K562 (cell line): Measurements from ENCODE around the gene GALNT16. TPM values are rescaled to one million over a fixed set of nuclear protein-coding genes. Genes with fewer than 3 reads are reported as not detected.
A peak's percentile ranks its signal among the peaks of the same experiment; 100 is the strongest.

Experiments
- ATAC-seq: fragments of 200-7000 bp; cut with Tn5 transposase; 3 replicates; pipeline ENCODE4 v1.9.1; 2020; ENCODE audit warnings: moderate library complexity
- BruUV-seq: library from RNA; stranded (reverse); fragments of 400-500 nt; replicated peaks from 2 replicates; lab custom pipeline; 2021; lab: Mats Ljungman, UMichigan
- CTCF ChIA-PET: fragments of 300-600 bp; formaldehyde crosslinking; extraction: SDS; loops from one replicate; lab custom pipeline; 2021; ENCODE audit warnings: low intra/inter-chr PET ratio; lab: Yijun Ruan, JAX
- POLR2A ChIA-PET: fragments of 300-600, 350-650 bp; sonication (Branson Sonifier 250); formaldehyde crosslinking; extraction: SDS; loops from one replicate; lab custom pipeline; 2021; ENCODE audit warnings: antibody characterized with exemption, inconsistent platforms; lab: Yijun Ruan, JAX
- DNase-seq, 4 experiments: peaks; one replicate each; pipeline versions ENCODE4 v3.0.0 to v3.0.0-alpha.2; 2011 to 2018; ENCODE audit warnings: low spot score in 3 of 4, mixed read lengths in 3 of 4; ENCODE audit errors: extremely low read depth in 1 of 4
- FAIRE-seq: peaks from 2 replicates; lab custom pipeline; 2011; peaks lifted over from hg19 to GRCh38; lab: Jason Lieb, UNC
- H2AFZ ChIP-seq: 2 replicates; pipeline ENCODE4 v1.6.0; 2011; ENCODE audit warnings: low read depth, low read length, control low read depth, inconsistent platforms
- H3K27ac ChIP-seq: fragments of 200-600 bp; 3 replicates; pipeline ENCODE4 v1.8.0; 2011; ENCODE audit warnings: low read depth, mild to moderate bottlenecking, control low read depth, inconsistent platforms, low read length, moderate library complexity, mixed read lengths; ENCODE audit errors: extremely low read depth
- H3K27me3 ChIP-seq, 2 experiments: fragments of 300-600 bp in 1 of 2; 2 replicates in 1 of 2; 3 replicates in 1 of 2; pipeline versions ENCODE4 v1.6.0 to v1.8.0; 2011; ENCODE audit warnings: inconsistent platforms in 2 of 2, low read length in 2 of 2, mild to moderate bottlenecking in 1 of 2, mixed read lengths in 1 of 2, moderate library complexity in 1 of 2; ENCODE audit not compliant: control insufficient read depth in 2 of 2, insufficient read depth in 2 of 2
- H3K36me3 ChIP-seq: fragments of 300-600 bp; 3 replicates; pipeline ENCODE4 v1.8.0; 2011; ENCODE audit warnings: mild to moderate bottlenecking, low read length, inconsistent platforms; ENCODE audit not compliant: control insufficient read depth, insufficient read depth
- H3K4me1 ChIP-seq, 2 experiments: fragments of 200-600 bp in 1 of 2; replicated peaks in 1 of 2; 2 replicates in 1 of 2; 3 replicates in 1 of 2; pipeline versions ENCODE4 v1.5.1 to v1.8.0; 2011; ENCODE audit warnings: inconsistent platforms in 2 of 2, low read length in 2 of 2, mild to moderate bottlenecking in 1 of 2, mixed read lengths in 1 of 2, moderate library complexity in 1 of 2; ENCODE audit not compliant: control insufficient read depth in 2 of 2, insufficient read depth in 2 of 2
- H3K4me2 ChIP-seq: 2 replicates; pipeline ENCODE4 v1.6.1; 2011; ENCODE audit warnings: low read length, control low read depth, inconsistent platforms, mixed read lengths; ENCODE audit not compliant: insufficient read depth
- H3K4me3 ChIP-seq: fragments of 200-600 bp; sonication (generic), shearing (Covaris generic); 2 replicates; pipeline ENCODE4 v1.5.1; 2016; ENCODE audit warnings: control low read depth, inconsistent platforms
- H3K79me2 ChIP-seq: fragments of 200-600 bp; 3 replicates; pipeline ENCODE4 v1.8.0; 2011; ENCODE audit warnings: low read length, inconsistent platforms; ENCODE audit not compliant: control insufficient read depth, insufficient read depth
- H3K9ac ChIP-seq, 2 experiments: 2 replicates each; pipeline versions ENCODE4 v1.6.0 to v1.6.1; 2011; ENCODE audit warnings: low read depth in 2 of 2, low read length in 2 of 2, control low read depth in 1 of 2, inconsistent platforms in 1 of 2, mild to moderate bottlenecking in 1 of 2, mixed read lengths in 1 of 2; ENCODE audit not compliant: insufficient read depth in 1 of 2
- H3K9me1 ChIP-seq: one replicate; pipeline ENCODE4 v1.6.0; 2011; ENCODE audit warnings: inconsistent platforms, mild to moderate bottlenecking, low read length, moderate library complexity; ENCODE audit not compliant: control insufficient read depth, insufficient read depth
- H3K9me3 ChIP-seq: replicated peaks from 2 replicates; pipeline ENCODE4 v1.5.1; 2011; ENCODE audit warnings: low read depth, low read length, inconsistent platforms; ENCODE audit not compliant: control insufficient read depth, insufficient read depth
- H4K20me1 ChIP-seq: replicated peaks from 2 replicates; pipeline ENCODE4 v1.6.1; 2011; ENCODE audit warnings: low read length, inconsistent platforms, mixed read lengths; ENCODE audit not compliant: control insufficient read depth, insufficient read depth
- CBX5 ChIP-seq: IDR thresholded peaks from 2 replicates; pipeline ENCODE4 v1.6.1; 2014; ENCODE audit warnings: low read depth, borderline replicate concordance
- EP400 ChIP-seq: fragments of 450-650 bp; IDR thresholded peaks from 2 replicates; pipeline ENCODE4 v1.6.1; 2017; ENCODE audit warnings: antibody characterized with exemption, mild to moderate bottlenecking, moderate library complexity
- NFATC3 ChIP-seq: fragments of 450-650 bp; IDR thresholded peaks from 2 replicates; pipeline ENCODE4 v1.6.1; 2017; ENCODE audit warnings: mild to moderate bottlenecking
- NFYB ChIP-seq: IDR thresholded peaks from 2 replicates; pipeline ENCODE4 v1.6.1; 2011; ENCODE audit warnings: mild to moderate bottlenecking, moderate library complexity; ENCODE audit not compliant: insufficient read length; ENCODE audit errors: extremely low read depth
- ZNF217 ChIP-seq: sonication (generic); formaldehyde crosslinking; IDR thresholded peaks from 2 replicates; pipeline ENCODE4 v1.8.0; 2022; ENCODE audit warnings: mild to moderate bottlenecking, missing genetic modification reagents
- WGBS: fragments of 100-300 bp; shearing (Covaris generic); methylation state at CpG from one replicate; pipeline ENCODE4 v1.1.6; 2016; ENCODE audit warnings: low coverage, mixed read lengths; ENCODE audit not compliant: insufficient coverage; ENCODE audit errors: missing lambda C conversion rate; 5-methylcytosine and 5-hydroxymethylcytosine counted together
- in situ Hi-C: fragments of 300-500 bp; cut with MboI; formaldehyde crosslinking; loops from 4 replicates; pipeline ENCODE4 v1.15.0; 2018; ENCODE audit warnings: inconsistent platforms, mixed read lengths
- intact Hi-C: fragments of 100-400 bp; cut with micrococcal nuclease; formaldehyde crosslinking; loops from 2 replicates; pipeline ENCODE4 v1.14.2; 2022
- polyA plus RNA-seq, 8 experiments: library from polyadenylated mRNA; depleted of rRNA in 4 of 8; stranded (reverse) in 5 of 8; unstranded in 3 of 8; fragments of >200 nt; fragmentation: Nextera tagmentation in 2 of 8; fragmentation: Illumina TruSeq in 1 of 8; extraction: Ambion mirVana in 2 of 8; extraction: Trizol in 1 of 8; gene quantifications; 2 replicates each; pipeline versions ENCODE4 v1.2.1 to v1.2.3, GENCODE V29; 2011 to 2014; ENCODE audit warnings: inconsistent platforms in 1 of 8, missing spikeins in 1 of 8
- total RNA-seq, 7 experiments: library from RNA; depleted of rRNA in 6 of 7; stranded (reverse); fragments of >200 nt in 6 of 7; fragmentation: Illumina TruSeq in 2 of 7; extraction: Trizol in 2 of 7; gene quantifications; 2 replicates each; pipeline versions ENCODE4 v1.2.1 to v1.2.3, GENCODE V29; 2011 to 2021; ENCODE audit warnings: low replicate concordance in 1 of 7

Gene GALNT16
- total and polyA plus RNA-seq, 9 of the 15 experiments (the other 6 are each of a cell fraction or from before 2014, with no cell fraction given): not detected

- Histone ChIP-seq H3K4me3 (no peak overlapping the region), H3K4me1 (no peaks in the 10 kb centered on the region; a peak in 1 of 5 replicates), H3K27me3 (peaks cover 2 to 63% of the 10 kb centered on the region in 2 experiments), H3K4me2 (no peak overlapping the region), H2AFZ (no peak overlapping the region), H3K27ac (no peak overlapping the region), H3K9me3 (no peaks in the 10 kb centered on the region), H3K9ac (no peak overlapping the region), H3K79me2 (no peaks in the 10 kb centered on the region), H4K20me1 (peaks cover 4% of the 10 kb centered on the region; the same call in 1 of the 2 replicates), H3K9me1 (no peaks in the 10 kb centered on the region), H3K36me3 (no peaks in the 10 kb centered on the region)
- TF ChIP-seq EP400 (no peak), NFYB (peak; percentile 7), ZNF217 (CRISPR knock-in tag) (no peak), NFATC3 (no peak), CBX5 (no peak)
- ATAC-seq (no peak), DNase-seq (no peak), FAIRE-seq (no peak)
- BruUV-seq: no TSS peak
- ChIA-PET POLR2A (interaction anchor here (0.9 to 1.8 kb wide), 3 partner anchors 12 to 41 kb away, joined by 3 to 10 read pairs (median 5); partner anchors contain the start of gene ERH), CTCF (no interaction called here)
- intact Hi-C loops (no loop called here), in situ Hi-C loops (no loop called here)
- whole genome bisulfite sequencing: 1% methylated on average over 7 of the region's 7 CpGs
These were observed 97.1 kb downstream of the GALNT16 start for GRCh38 chr14:69356903-69357543.
